CD4-positive, alpha-beta T cell treated with Interleukin-4 for 1 hour (primary cell): Measurements from ENCODE around the gene PITPNB.

ENCODE experiments used
- DNase-seq, 2 donors: peaks; one replicate each; pipeline ENCODE4 v3.0.0-alpha.2; 2020 to 2022

Gene PITPNB

DNA sequence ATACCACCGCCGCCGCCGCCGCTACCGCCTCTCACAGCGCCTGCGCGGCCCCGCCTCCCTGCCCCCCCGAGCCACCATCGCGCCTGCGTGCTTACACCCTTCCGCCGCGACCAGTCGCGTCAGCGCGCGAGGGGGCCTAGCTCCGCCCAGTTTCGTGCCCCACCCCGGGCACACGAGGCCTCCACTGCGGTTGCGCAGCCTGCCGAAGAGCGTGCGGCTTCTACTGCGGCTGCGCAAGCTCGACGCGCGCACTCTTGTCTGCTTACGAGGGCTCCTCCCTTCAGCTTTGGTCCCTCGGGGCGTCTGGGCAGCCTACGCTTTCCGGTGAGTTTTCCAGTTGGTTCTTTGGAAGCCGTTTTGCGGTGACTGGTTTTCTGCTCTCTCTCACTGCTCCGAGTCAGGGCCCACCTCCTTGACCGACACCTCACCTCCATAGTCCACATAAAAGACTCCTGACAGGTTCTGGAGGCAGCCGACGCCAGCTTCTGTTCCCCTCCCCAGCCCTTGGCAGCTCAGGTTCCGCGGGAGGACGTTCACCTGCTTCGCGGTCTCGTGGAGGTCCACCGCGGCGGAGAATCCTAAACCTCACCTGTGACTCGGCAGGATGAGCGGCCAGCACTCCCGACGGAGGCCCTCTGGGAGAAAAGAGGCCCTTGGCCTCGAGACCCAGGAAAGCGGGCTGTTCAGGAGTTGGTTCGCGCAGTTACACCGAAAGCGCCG is at the start of gene PITPNB:
Gene PITPNB (minus strand): TSS at position 35 of the 720 bp plus-strand sequence. CDS start 65 bp downstream, outside the sequence.
- DNase-seq, result peak; percentile 98 to 99

GRCh38 chr22:27966168-27967064 is 47.4 kb upstream of the PITPNB start:
- DNase-seq, result no peak

- DNase-seq, result no peak
Measured at GRCh38 chr22:27962268-27963044, 43.4 kb upstream of the PITPNB start.

DNA sequence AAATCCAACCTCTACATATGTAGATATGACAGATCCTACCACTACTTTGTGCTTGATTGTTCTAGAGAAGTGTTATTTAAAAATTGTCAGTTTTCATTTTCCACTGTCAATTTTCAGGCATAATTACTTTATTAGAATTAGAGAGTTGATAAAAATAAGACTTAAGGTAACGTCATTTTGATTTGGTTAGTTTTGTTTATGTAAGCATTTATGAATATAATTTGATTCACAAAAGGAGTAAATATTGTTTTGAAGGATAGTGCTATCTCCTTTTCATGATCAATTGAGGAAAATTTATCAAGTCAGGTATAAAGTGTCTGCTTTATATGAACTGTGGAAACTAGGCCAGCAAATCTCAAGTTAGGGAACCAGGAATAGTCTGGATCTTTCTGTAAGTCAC is 42.6 kb upstream of the PITPNB start:
- DNase-seq, result no peak

GRCh38 chr22:27961182-27961581 is 42.1 kb upstream of the PITPNB start:
- no peak for DNase-seq

DNA sequence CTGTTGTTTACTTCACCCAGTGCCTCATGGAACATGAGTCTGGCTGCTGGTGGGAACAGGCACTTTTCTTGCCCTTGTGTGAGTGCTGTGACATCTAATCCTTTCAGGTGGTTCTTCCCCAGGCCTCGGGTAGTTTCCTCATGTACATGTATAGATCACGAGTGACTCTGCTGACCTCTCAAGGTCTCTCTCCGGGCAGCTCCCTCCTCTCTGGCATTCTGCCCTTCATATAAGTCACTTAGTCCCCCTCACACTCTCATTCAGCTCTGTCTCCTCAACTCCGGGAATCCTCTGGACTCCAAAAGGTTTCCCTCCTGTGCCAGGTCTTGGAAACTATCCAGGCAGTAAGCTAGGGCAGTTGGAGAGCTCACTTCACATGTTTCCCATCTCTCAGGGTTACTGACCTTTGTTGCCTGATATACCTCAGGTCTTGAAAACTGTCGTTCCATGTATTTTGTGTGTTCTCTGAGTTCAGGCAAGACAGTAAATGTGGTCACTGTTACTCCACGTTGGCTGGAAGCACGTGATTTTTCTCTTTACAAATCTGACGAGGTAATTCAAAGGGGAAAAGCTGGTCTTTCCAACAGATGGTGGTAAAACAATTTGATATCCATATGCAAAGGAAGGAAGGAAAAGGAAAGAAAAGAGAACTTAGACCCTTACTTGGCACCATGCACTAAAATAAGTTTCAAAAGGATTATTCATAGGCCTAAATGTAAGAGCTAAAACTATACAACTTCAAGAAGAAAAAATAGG is 40.5 kb upstream of the PITPNB start:
- no peak for DNase-seq

DNA sequence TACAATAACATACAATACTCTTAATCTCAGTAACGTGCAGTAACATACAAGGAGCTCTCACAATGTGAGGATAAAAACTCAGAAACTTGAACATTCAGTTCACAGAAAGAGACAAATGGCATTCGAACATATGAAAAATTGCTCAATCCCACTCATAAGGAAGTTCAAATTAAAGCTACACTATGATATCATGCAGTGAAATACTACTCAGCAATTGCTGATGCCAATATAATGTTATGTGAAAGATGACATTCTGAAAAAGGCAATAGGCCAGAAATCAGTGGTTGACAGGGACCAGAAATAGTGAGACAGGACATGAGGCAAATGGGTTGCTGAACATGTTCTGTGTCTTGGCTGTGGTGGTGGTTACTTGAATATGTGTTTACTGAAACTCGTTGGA is 33.7 kb upstream of the PITPNB start:
- no peak for DNase-seq

GRCh38 chr22:27952091-27952490 is 33.0 kb upstream of the PITPNB start:
- DNase-seq, result no peak

DNA sequence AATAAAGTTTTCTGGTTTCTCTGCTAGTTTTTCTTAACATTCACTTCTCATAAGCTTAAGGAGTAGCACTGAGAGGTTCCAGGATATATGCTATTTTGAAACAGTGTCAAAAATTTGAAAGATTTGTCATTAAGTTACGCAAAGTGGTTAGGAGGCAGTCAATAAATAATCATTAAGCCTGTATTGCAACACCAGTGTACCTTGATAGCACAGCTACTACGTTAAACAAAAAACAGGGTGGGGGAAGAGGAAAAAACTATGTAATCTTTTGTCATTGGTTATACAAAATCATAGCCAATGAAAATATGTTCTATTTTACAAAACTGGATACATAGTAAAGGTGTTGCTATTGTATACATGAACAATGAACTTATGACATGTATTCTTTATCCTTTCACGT is 30.4 kb upstream of the PITPNB start:
- no peak for DNase-seq

GRCh38 chr22:27948569-27948968 is 29.5 kb upstream of the PITPNB start:
- no peak for DNase-seq

DNA sequence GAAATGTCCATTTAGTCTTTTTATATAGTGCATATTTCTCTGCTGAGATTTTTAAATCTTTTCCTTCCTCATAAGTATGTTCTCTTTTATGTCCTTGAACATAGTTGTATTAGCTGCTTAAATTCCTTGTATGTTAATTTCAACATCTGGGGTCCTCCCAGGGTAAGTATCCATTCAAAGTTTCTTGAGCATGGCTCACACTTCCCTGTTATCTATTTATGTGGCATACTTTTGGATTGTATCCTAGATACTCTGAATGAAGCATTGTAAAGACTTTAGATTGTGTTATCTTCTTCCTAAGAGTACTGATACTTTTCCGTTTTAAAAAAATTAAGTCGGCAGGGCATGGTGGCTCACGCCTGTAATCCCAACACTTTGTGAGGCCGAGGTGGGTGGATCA is 28.4 kb upstream of the PITPNB start:
- no peak for DNase-seq

DNA sequence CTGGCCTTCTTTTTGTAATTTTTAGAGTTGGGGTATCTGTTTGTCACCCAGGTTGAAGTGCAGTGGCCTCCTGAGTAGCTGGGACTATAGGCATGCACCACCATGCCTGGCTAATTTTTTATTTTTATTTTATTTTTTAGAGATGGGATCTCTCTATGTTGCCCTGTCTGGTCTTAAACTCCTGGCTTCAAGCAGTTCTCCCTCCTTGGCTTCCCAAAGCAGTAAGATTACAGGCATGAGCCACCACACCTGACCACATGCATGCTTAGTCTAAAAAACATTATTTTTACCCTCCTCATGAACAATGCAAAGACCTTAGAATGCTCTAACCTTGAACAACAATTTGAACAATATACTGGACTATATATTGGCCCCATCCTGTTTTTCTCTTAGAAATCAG is 22.1 kb upstream of the PITPNB start:
- no peak for DNase-seq

DNA sequence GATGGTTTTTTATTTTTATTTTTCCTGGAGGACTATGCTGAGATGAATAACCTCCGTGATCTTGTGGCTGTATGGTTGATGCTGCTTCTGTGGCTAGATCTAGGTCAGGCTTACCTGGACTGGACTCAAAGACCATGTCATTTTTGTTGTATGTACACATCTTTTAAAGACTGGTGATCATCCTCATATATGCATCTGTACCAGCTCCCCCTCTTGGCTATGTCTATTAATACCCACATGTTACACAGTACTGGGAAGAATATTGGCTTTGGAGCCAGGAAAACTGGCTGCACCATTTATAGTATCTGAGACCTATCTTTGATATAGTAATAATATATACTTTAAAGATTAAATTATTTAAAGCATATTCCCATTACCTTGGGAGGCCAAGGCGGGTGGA is 18.4 kb upstream of the PITPNB start:
- no peak for DNase-seq

DNA sequence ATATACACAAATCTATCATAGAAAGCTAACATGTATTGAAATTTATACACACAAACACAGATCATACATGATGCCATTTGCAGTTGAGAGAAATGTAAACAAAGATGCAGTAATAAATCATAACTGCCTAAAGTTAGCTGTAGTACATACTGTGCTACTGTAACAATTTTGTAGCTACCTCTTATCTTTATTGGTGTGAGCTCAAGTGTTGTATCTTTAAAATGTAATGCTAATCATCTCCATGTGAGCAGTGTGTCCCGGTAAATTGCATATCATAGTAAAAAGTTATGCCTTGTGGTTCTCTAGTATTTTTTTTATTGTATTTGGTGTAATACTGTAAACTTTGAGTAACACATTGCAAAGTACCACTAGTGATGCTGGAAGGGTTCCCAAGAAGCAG is 16.8 kb upstream of the PITPNB start:
- no peak for DNase-seq

DNA sequence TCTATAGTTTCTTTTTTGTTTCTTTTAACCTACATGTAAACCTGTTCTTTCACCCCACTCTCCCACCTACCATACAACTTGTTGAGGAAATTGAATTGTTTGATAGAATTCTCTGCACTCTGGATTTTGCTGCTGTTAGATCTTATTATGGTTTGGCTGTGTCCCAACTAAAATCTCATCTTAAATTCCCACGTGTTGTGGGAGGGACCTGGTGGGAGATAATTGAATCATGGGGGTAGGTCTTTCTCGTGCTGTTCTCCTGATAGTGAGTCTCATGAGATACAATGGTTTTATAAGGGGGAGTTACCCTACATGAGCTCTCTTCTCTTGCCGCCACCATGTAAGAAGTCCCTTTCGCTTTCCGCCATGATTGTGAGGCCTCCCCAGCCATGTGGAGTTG is 15.0 kb upstream of the PITPNB start:
- DNase-seq, result no peak

- no peak for DNase-seq
Measured at GRCh38 chr22:27933186-27933983, 14.3 kb upstream of the PITPNB start.

GRCh38 chr22:27930331-27931060 is 11.4 kb upstream of the PITPNB start:
- no peak for DNase-seq

DNA sequence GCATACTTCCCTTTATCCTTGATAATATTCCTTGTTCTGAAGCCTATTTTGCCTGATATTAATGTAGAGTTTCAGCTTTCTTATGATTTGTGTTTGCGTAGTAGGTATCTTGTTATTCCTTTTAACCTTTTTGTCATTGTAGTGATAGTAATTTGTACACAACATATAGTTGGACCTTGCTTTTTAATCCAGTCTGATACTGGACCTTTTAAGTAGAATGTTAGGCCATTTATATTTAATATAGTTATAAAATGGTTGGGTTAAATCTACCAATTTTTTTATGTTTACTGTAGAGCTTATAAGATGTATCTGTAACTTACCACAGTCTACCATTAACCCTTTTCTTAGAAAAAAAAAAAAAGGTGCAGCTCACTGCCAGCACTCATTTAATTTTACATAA is 8.6 kb upstream of the PITPNB start:
- no peak for DNase-seq

- DNase-seq, result no peak
Measured at GRCh38 chr22:27925331-27925730, 6.3 kb upstream of the PITPNB start.

GRCh38 chr22:27919942-27920755 is 1.1 kb upstream of the PITPNB start:
- no peak for DNase-seq
